Retinal pigment epithelial cell (primary cell): Measurements from ENCODE around the gene PLD6.
"Not testable (repeated sequence)": the region's sequence is repeated elsewhere in the genome, so short reads cannot be mapped to it uniquely, and the experiment has no call there.

ENCODE experiments used
- DNase-seq: peaks from one replicate; pipeline ENCODE4 v3.0.0-alpha.2; 2010; ENCODE audit warnings: low read depth
- H3K4me3 ChIP-seq: 2 replicates; pipeline ENCODE4 v1.5.1; 2011; ENCODE audit warnings: mild to moderate bottlenecking, low read length, control low read depth, moderate library complexity
- TF ChIP-seq, protein P1 (sequence below): conservative IDR thresholded peaks from 2 replicates; pipeline ENCODE4 v1.5.1; 2011; ENCODE audit warnings: low read depth, low read length, control low read depth, inconsistent platforms

PLD6 gene

DNA sequence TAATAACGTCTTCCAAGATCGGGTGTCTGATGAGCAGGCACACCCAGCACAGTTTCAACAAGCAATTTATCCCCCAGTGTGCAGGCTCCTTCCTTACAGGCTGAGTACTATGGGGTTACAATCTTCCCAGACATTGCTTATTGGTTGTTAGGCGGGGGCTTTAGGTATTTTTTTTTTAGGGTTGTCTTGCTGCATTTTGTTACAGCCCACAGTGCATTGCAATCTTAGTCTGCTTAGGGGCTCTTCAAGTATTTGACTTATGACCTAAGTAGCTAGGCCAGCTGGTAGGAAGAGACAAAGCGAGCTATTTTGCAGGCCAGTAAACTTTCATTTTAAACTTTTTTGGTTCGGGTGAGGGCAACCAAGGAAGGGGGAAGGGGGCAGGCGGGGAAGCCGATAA lies 5.8 kb downstream of the PLD6 start:
- TF ChIP-seq, protein P1, sequence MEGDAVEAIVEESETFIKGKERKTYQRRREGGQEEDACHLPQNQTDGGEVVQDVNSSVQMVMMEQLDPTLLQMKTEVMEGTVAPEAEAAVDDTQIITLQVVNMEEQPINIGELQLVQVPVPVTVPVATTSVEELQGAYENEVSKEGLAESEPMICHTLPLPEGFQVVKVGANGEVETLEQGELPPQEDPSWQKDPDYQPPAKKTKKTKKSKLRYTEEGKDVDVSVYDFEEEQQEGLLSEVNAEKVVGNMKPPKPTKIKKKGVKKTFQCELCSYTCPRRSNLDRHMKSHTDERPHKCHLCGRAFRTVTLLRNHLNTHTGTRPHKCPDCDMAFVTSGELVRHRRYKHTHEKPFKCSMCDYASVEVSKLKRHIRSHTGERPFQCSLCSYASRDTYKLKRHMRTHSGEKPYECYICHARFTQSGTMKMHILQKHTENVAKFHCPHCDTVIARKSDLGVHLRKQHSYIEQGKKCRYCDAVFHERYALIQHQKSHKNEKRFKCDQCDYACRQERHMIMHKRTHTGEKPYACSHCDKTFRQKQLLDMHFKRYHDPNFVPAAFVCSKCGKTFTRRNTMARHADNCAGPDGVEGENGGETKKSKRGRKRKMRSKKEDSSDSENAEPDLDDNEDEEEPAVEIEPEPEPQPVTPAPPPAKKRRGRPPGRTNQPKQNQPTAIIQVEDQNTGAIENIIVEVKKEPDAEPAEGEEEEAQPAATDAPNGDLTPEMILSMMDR = no peak
- no peak overlapping the region for H3K4me3 ChIP-seq
- DNase-seq = no peak

DNA sequence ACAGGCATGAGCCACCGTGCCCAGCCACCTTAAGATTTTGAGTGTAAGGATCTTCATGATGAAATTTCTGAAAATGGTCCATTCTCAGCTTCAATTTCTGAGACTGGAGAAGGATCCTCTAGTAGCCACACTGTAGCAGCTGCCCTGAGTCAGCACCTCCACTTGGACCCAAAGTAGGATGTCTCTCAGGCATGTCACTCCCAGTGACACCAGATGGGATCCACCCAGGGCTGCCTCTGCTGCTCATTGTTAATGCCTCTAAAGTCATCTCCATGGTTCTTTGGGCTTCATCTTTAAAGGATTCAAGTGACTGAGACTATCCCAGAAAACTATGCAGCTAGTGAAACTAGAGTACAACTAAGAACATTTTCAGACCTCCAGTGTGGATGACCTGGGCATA lies 7.9 kb downstream of the PLD6 start:
- DNase-seq = no peak
- TF ChIP-seq, protein P1 = no peak
- H3K4me3 ChIP-seq = no peak overlapping the region

DNA sequence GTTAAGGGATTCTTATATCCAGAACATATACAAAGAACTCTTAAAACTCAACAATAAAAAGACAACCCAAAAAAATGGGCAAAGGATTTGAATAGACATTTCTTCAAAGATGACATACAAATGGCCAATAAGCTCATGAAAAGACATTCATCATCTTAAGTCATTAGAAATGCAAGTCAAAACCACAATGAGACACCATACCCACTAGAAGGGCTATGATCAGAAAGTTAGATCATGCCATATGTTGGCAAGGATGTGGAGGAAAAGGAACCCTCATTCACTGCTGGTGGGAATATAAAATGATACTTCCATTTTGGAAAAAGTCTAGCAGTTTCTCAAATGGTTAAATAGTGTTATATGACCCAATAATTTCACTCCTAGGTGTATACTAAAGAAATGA lies 9.4 kb downstream of the PLD6 start:
- TF ChIP-seq, protein P1 = no peak
- H3K4me3 ChIP-seq = no peak overlapping the region
- no peak for DNase-seq

DNA sequence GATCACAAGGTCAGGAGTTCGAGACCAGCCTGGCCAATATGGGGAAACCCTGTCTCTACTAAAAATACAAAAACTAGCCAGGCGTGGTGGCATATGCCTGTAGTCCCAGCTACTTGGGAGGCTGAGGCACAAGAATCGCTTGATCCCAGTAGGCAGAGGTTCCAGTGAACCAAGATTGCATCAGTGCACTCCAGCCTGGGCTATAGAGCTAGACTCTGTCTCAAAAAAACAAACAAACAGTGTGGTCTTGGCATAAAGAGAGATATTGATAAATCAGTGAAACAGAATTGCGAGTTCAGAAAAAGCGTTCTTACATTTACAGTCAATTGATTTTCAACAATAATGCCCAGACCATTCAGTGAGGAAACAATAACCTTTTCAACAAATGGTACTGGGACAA lies 10.7 kb downstream of the PLD6 start:
- H3K4me3 ChIP-seq, DNase-seq: not testable (repeated sequence)

DNA sequence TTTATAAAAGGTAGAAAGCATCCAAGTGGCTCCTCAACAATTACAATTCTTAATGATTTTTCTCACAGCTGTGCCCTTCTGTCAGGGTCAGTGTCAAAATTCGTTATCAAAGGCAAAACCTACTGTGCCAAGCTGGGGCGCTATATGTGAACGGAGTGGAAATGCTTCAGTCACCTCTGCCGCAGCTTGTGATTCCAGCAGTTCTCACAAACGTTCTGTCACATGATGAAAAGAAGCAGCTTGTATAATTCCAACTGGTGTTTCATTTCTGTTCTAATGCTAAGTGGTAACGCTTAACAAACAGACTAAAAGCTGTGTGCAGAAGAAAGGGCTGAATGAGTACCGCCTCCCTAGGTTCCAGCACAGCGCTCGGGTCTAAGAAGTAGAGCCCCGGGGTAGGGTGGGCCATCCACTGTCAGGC lies 14.2 kb downstream of the PLD6 start:
- DNase-seq = no peak
- H3K4me3 ChIP-seq = no peak overlapping the region
- TF ChIP-seq, protein P1 = no peak

DNA sequence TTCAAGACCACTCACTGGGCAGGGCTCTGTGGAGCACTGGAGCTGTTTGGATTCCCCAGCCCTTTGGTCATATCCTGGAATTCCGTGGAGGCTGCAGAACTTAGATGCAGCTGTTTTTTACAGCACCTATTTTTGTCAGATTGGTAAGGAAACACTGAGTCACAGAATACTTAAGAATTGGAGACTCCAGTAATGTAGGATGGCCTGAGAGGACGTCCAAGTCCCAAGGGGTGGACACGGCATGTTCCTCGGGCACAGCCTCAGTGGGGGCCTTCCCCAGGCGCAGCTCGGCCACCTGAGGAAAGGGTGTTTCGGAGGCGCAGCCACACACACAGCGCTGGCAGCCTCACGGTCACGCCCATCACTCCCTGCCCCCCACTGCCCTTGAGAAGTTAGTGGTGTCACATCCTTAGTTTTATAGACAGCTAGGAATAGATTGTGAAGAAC lies 14.8 kb downstream of the PLD6 start:
- no peak overlapping the region for H3K4me3 ChIP-seq
- TF ChIP-seq, protein P1 = no peak
- no peak for DNase-seq

DNA sequence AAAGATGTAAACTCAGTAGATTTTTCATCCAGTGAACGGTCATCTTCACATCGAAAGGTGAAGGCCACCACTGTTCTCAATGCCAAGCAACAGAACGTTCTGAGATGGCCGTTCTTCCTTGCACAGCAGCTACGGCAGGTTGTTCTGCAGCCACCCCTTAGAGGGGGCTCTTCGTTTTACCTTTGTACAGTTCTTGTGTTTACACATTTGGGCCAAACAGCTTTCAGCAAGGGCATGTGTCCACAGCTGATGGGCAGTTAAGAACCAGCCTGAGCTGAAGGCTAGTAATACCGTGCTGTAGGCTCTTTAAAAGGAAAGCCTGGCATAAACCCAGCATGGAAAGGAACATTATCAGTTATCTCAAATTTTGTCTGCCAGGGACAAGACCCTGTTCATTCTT lies 15.9 kb downstream of the PLD6 start:
- H3K4me3 ChIP-seq = no peak overlapping the region
- TF ChIP-seq, protein P1 = no peak
- DNase-seq = no peak

DNA sequence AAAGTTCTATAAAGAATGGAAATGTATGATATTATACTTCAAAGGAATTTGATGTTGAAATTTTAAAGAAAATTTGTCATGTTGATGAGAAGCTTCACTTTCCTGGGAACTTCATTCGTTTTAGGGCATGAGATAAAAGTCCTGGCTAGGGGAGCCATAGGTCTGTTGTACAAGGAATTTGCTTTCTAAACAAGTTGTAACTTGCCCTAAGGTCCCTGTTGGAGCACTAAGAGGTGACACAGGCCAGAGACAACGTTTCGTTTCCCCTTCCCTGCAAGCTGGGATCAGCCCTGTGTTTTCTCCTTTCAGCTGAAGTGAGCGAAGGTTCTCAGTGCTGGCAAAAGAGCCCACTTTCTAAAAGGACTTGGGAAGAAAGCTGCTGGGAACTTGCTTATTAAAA lies 16.6 kb downstream of the PLD6 start:
- TF ChIP-seq, protein P1 = no peak
- no peak overlapping the region for H3K4me3 ChIP-seq
- no peak for DNase-seq
